Measurements from ENCODE around the gene ATP5F1D. TPM values are rescaled to one million over a fixed set of nuclear protein-coding genes. Genes with fewer than 3 reads are reported as not detected.

The ATP5F1D gene
- total RNA-seq, 1 experiment from 2014 or later: 126 TPM

GRCh38 chr19:1217366-1217765 lies 24.2 kb upstream of the ATP5F1D start:
- no peak for TF ChIP-seq CTCF (IDR thresholded peaks at IDR 0.05; ENCODE audit: insufficient read depth in 1 of 2, low read depth in 1 of 2, low read length in 1 of 2, severe bottlenecking in 1 of 2, unreplicated experiment in 1 of 2)
- Mint-ChIP-seq H3K36me3 (ENCODE audit: insufficient read depth, unreplicated experiment) (peaks cover 28% of the 10 kb centered on the region), H3K4me3 (ENCODE audit: unreplicated experiment) (no peak overlapping the region), H3K4me1 (ENCODE audit: low read depth, unreplicated experiment) (no peaks in the 10 kb centered on the region), H3K9me3 (ENCODE audit: unreplicated experiment) (no peaks in the 10 kb centered on the region), H3K27ac (ENCODE audit: unreplicated experiment) (no peak overlapping the region), H3K27me3 (ENCODE audit: insufficient read depth, unreplicated experiment) (no peaks in the 10 kb centered on the region)
- ChIA-PET CTCF (interaction anchor here (0.6 kb wide), 1 partner anchor 49 kb away, joined by 3 read pairs; no protein-coding TSS in a partner anchor), POLR2A (no interaction called here)
- intact Hi-C loops (cut with micrococcal nuclease; ENCODE audit: unreplicated experiment): no loop called here
- Histone ChIP-seq H3K4me3 (ENCODE audit: low read depth, low read length) (no peak overlapping the region), H3K27me3 (replicated peaks; ENCODE audit: control insufficient read depth, insufficient read depth, low read length) (no peaks in the 10 kb centered on the region), H3K4me1 (no peaks in the 10 kb centered on the region), H3K9me3 (no peaks in the 10 kb centered on the region), H3K36me3 (ENCODE audit: control insufficient read depth, insufficient read depth, low read length) (no peaks in the 10 kb centered on the region; the same call in 1 of the 2 replicates)
- DNase-seq: no peak
- no TSS peak for BruUV-seq (replicated peaks)

GRCh38 chr19:1218751-1219567 lies 22.6 kb upstream of the ATP5F1D start:
- TF ChIP-seq CTCF (IDR thresholded peaks at IDR 0.05; ENCODE audit: insufficient read depth in 1 of 2, low read depth in 1 of 2, low read length in 1 of 2, severe bottlenecking in 1 of 2, unreplicated experiment in 1 of 2): no peak
- CTCF ChIA-PET: no interaction called here
- no TSS peak for BruUV-seq (replicated peaks)
- DNase-seq: no peak
- peaks cover 18% of the 10 kb centered on the region for H3K36me3 Mint-ChIP-seq (ENCODE audit: insufficient read depth, unreplicated experiment)
- H3K9me3 ChIP-seq: no peaks in the 10 kb centered on the region
- no peak overlapping the region for H3K4me3 ChIP-seq (ENCODE audit: low read depth, low read length)
- no peak overlapping the region for H3K27ac Mint-ChIP-seq (ENCODE audit: unreplicated experiment)
- no peaks in the 10 kb centered on the region for H3K27me3 ChIP-seq (replicated peaks; ENCODE audit: control insufficient read depth, insufficient read depth, low read length)
- POLR2A ChIA-PET: no interaction called here
- H3K9me3 Mint-ChIP-seq (ENCODE audit: unreplicated experiment): no peaks in the 10 kb centered on the region
- intact Hi-C loops (cut with micrococcal nuclease; ENCODE audit: unreplicated experiment): no loop called here
- no peaks in the 10 kb centered on the region for H3K27me3 Mint-ChIP-seq (ENCODE audit: insufficient read depth, unreplicated experiment)
- no peaks in the 10 kb centered on the region for H3K4me1 Mint-ChIP-seq (ENCODE audit: low read depth, unreplicated experiment)
- peaks cover 2% of the 10 kb centered on the region for H3K36me3 ChIP-seq (ENCODE audit: control insufficient read depth, insufficient read depth, low read length)
- no peak overlapping the region for H3K4me3 Mint-ChIP-seq (ENCODE audit: unreplicated experiment)
- H3K4me1 ChIP-seq: no peaks in the 10 kb centered on the region

GRCh38 chr19:1219786-1220476 lies 21.6 kb upstream of the ATP5F1D start:
- intact Hi-C loops (cut with micrococcal nuclease; ENCODE audit: unreplicated experiment): no loop called here
- peaks cover 2% of the 10 kb centered on the region for H3K36me3 ChIP-seq (ENCODE audit: control insufficient read depth, insufficient read depth, low read length)
- H3K4me1 ChIP-seq: no peaks in the 10 kb centered on the region
- POLR2A ChIA-PET: no interaction called here
- Mint-ChIP-seq H3K27me3 (ENCODE audit: insufficient read depth, unreplicated experiment) (no peaks in the 10 kb centered on the region), H3K4me3 (ENCODE audit: unreplicated experiment) (no peak overlapping the region), H3K36me3 (ENCODE audit: insufficient read depth, unreplicated experiment) (peaks cover 17% of the 10 kb centered on the region), H3K27ac (ENCODE audit: unreplicated experiment) (no peak overlapping the region), H3K4me1 (ENCODE audit: low read depth, unreplicated experiment) (no peaks in the 10 kb centered on the region), H3K9me3 (ENCODE audit: unreplicated experiment) (no peaks in the 10 kb centered on the region)
- TF ChIP-seq CTCF (IDR thresholded peaks at IDR 0.05; ENCODE audit: insufficient read depth in 1 of 2, low read depth in 1 of 2, low read length in 1 of 2, severe bottlenecking in 1 of 2, unreplicated experiment in 1 of 2): no peak
- H3K9me3 ChIP-seq: no peaks in the 10 kb centered on the region
- no peak for DNase-seq
- CTCF ChIA-PET: no interaction called here
- H3K4me3 ChIP-seq (ENCODE audit: low read depth, low read length): no peak overlapping the region
- no peaks in the 10 kb centered on the region for H3K27me3 ChIP-seq (replicated peaks; ENCODE audit: control insufficient read depth, insufficient read depth, low read length)
- BruUV-seq (replicated peaks): no TSS peak
